ENCODE measurements around the gene NPAS3. TPM values are rescaled to one million over a fixed set of nuclear protein-coding genes. Genes with fewer than 3 reads are reported as not detected.

NPAS3 gene
- total and polyA plus RNA-seq, 2 of the 13 experiments (the other 11 are each of a cell fraction or from before 2014, with no cell fraction given), result not detected

DNA sequence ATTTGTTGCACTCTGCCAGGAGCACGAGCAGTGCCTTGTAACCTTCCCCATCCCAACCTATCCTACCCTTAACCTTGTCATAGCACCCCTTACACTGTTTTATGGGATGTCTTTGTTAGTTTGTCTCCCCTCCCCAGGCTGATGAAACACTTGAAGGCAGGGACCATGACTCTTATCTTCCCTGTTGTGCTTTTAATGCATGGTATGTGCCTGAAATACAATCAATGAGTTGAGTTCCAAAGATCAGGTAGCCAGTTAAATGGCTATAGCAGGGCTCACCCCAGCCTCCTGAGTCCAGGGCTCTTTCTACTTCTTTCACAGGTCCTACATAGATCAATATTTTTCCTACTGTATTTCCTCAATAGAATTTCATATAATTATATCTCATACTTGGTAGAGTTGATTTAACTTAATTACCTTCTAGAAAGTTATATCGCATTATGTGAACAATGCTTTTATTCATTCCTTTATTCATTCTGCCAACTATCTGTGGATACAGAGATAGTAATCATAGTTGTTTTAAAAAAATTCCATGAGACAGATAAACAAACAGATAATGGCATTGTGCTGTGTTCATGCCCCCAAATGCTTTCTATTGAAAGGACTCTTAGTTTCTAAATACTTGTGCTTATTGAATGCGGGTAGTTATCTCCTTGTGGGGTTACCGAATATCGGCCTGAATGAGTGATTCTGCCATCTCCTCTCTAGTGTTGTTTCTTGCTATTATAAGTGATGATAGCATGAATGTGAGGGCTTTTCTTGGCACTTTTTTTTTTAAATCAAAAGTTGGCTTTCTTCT is 347.4 kb downstream of the NPAS3 start:
- Histone ChIP-seq H4K20me1 (ENCODE audit: insufficient read depth, low read length) (no peaks in the 10 kb centered on the region), H3K27ac (ENCODE audit: extremely low read length, insufficient read depth, low read length) (no peak overlapping the region), H3K4me3 (replicated peaks in 1 of 3; ENCODE audit: insufficient read depth in 1 of 3, low read depth in 2 of 3, low read length in 3 of 3) (no peak overlapping the region), H3K4me2 (ENCODE audit: low read depth, low read length) (no peak overlapping the region), H3K9ac (ENCODE audit: insufficient read depth, low read depth, low read length) (no peak overlapping the region), H3K36me3 (replicated peaks in 1 of 2; ENCODE audit: control insufficient read depth in 1 of 2, insufficient read depth in 2 of 2, low read length in 2 of 2) (no peaks in the 10 kb centered on the region), H3K27me3 (ENCODE audit: control insufficient read depth in 1 of 2, insufficient read depth in 2 of 2, low read length in 2 of 2) (no peaks in the 10 kb centered on the region), H3K79me2 (ENCODE audit: insufficient read depth, low read length) (no peaks in the 10 kb centered on the region), H2AFZ (ENCODE audit: low read length) (no peak overlapping the region), H3K4me1 (ENCODE audit: insufficient read depth, low read length) (no peaks in the 10 kb centered on the region), H3K9me3 (ENCODE audit: low read length) (no peaks in the 10 kb centered on the region)
- in situ Hi-C loops (cut with HindIII; ENCODE audit: extremely low pct_ligation_motif_present, low pct_unique_long_range_greater_than_20kb), result no loop called here
- FAIRE-seq, result no peak
- no TSS peak for BruUV-seq (replicated peaks)
- no peak for DNase-seq (ENCODE audit: low spot score)
- ChIA-PET CTCF (ENCODE audit: low intra/inter-chr PET ratio, low total read pairs) (no interaction called here), POLR2A (no interaction called here)
- 46% methylated on average over 5 of the region's 5 CpGs for WGBS (ENCODE audit: low lambda C conversion rate)
- intact Hi-C loops (cut with micrococcal nuclease; ENCODE audit: unreplicated experiment), result no loop called here
- peak; percentile 76 for ATAC-seq
- TF ChIP-seq GABPA (IDR thresholded peaks at IDR 0.05; ENCODE audit: low read depth, low read length) (no peak), GABPA (CRISPR knock-in tag; IDR thresholded peaks at IDR 0.05; ENCODE audit: low read depth) (no peak), TP53 (CRISPR knock-in tag; conservative IDR thresholded peaks at IDR 0.05) (no peak), SKI (IDR thresholded peaks at IDR 0.05; ENCODE audit: partially characterized antibody) (no peak), CHD4 (IDR thresholded peaks at IDR 0.05; ENCODE audit: borderline replicate concordance, low read length) (no peak), NFIC (IDR thresholded peaks at IDR 0.05; ENCODE audit: low read length) (no peak), ZNF331 (CRISPR knock-in tag; IDR thresholded peaks at IDR 0.05) (no peak), SAP130 (CRISPR knock-in tag; IDR thresholded peaks at IDR 0.05; ENCODE audit: low read depth) (no peak), RBAK (CRISPR knock-in tag; IDR thresholded peaks at IDR 0.05) (no peak), RXRA (CRISPR knock-in tag; IDR thresholded peaks at IDR 0.05) (no peak), ZUFSP (CRISPR knock-in tag; IDR thresholded peaks at IDR 0.05; ENCODE audit: borderline replicate concordance) (no peak)
- TF ChIP-seq, protein P1, sequence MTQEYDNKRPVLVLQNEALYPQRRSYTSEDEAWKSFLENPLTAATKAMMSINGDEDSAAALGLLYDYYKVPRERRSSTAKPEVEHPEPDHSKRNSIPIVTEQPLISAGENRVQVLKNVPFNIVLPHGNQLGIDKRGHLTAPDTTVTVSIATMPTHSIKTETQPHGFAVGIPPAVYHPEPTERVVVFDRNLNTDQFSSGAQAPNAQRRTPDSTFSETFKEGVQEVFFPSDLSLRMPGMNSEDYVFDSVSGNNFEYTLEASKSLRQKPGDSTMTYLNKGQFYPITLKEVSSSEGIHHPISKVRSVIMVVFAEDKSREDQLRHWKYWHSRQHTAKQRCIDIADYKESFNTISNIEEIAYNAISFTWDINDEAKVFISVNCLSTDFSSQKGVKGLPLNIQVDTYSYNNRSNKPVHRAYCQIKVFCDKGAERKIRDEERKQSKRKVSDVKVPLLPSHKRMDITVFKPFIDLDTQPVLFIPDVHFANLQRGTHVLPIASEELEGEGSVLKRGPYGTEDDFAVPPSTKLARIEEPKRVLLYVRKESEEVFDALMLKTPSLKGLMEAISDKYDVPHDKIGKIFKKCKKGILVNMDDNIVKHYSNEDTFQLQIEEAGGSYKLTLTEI (CRISPR knock-in tag; conservative IDR thresholded peaks at IDR 0.05), result no peak

Data from HepG2 (cell line).